ENCODE results near the gene SEC31A.
A peak's percentile ranks its signal among the peaks of the same experiment; 100 is the strongest.

SEC31A gene

GRCh38 chr4:82901183-82901718 is 10.3 kb upstream of the SEC31A start:
- Histone ChIP-seq H3K4me3 (peak overlapping the region; percentile 84), H3K27ac (peak overlapping the region; percentile 96 to 100)
- DNase-seq (ENCODE audit: low spot score), result no peak
- TF ChIP-seq CTCF (IDR thresholded peaks at IDR 0.05), result no peak

- peak within 1 kb of the TSS; percentile 96 to 100 for H3K27ac ChIP-seq
- peak; percentile 100 for DNase-seq (ENCODE audit: low spot score)
- TF ChIP-seq CTCF (IDR thresholded peaks at IDR 0.05), result no peak
- H3K4me3 ChIP-seq, result peak within 1 kb of the TSS; percentile 84
Observed at GRCh38 chr4:82900411-82901182, 9.6 kb upstream of the SEC31A start, which contains the start of gene THAP9. Gene THAP9, plus strand, starts transcription at chr4:82900735. Its CDS starts 68 bp downstream, at chr4:82900803.

GRCh38 chr4:82900066-82900410 is 9.1 kb upstream of the SEC31A start:
- TF ChIP-seq CTCF (IDR thresholded peaks at IDR 0.05), result no peak

GRCh38 chr4:82899374-82900065 is 8.6 kb upstream of the SEC31A start:
- TF ChIP-seq CTCF (IDR thresholded peaks at IDR 0.05), result no peak
- H3K27ac ChIP-seq, result peak overlapping the region; percentile 96 to 100
- H3K4me3 ChIP-seq, result peak overlapping the region; percentile 84
- DNase-seq (ENCODE audit: low spot score), result no peak

More at GRCh38 chr4:82900066-82900410, 9.1 kb upstream of the SEC31A start:
- DNase-seq (ENCODE audit: low spot score), result no peak
- peak overlapping the region; percentile 96 to 100 for H3K27ac ChIP-seq
- H3K4me3 ChIP-seq, result peak overlapping the region; percentile 84

GRCh38 chr4:82898322-82899243 is 7.6 kb upstream of the SEC31A start:
- peak overlapping the region; percentile 84 for H3K4me3 ChIP-seq
- DNase-seq (ENCODE audit: low spot score), result peak; percentile 72
- peak overlapping the region; percentile 96 to 100 for H3K27ac ChIP-seq
- TF ChIP-seq CTCF (IDR thresholded peaks at IDR 0.05), result no peak

GRCh38 chr4:82896755-82897154 is 5.8 kb upstream of the SEC31A start:
- Histone ChIP-seq H3K27ac (no peak overlapping the region), H3K4me3 (no peak overlapping the region)
- no peak for DNase-seq (ENCODE audit: low spot score)
- TF ChIP-seq CTCF (IDR thresholded peaks at IDR 0.05), result no peak
